Peyer's patch (tissue), 4 donors: Measurements from ENCODE around the gene PCDH19.

Experiments
- CTCF ChIP-seq, 6 experiments: fragments of 450-650 bp in 4 of 6; fragments of 200-600 bp in 2 of 6; sonication (generic) in 1 of 6; IDR thresholded peaks; one replicate each; pipeline ENCODE4 v1.5.1; 2017 to 2019; ENCODE audit warnings: antibody characterized with exemption in 6 of 6, mild to moderate bottlenecking in 3 of 6, moderate library complexity in 1 of 6
- POLR2A ChIP-seq, 2 donors: fragments of 450-650 bp; IDR thresholded peaks; one replicate each; pipeline ENCODE4 v1.5.1; 2017; ENCODE audit warnings: antibody characterized with exemption in 2 of 2, mild to moderate bottlenecking in 2 of 2, moderate library complexity in 2 of 2

- TF ChIP-seq CTCF (IDR thresholded peaks at IDR 0.05), result no peak
- no peak for TF ChIP-seq POLR2A (IDR thresholded peaks at IDR 0.05)
Measured at GRCh38 chrX:100449696-100450608, 39.9 kb upstream of the PCDH19 start.
